GM18519 (cell line): ENCODE results near the gene GYPB.
"Not testable (repeated sequence)": the region's sequence is repeated elsewhere in the genome, so short reads cannot be mapped to it uniquely, and the experiment has no call there.

ENCODE experiments used
- ATAC-seq: cut with Tn5 transposase; IDR thresholded peaks from one replicate; pipeline ENCODE4 v1.9.1; 2021; ENCODE audit warnings: mild to moderate bottlenecking, moderate library complexity; ENCODE audit not compliant: unreplicated experiment, low FRiP score

GYPB gene

GRCh38 chr4:143950967-143951366 lies 68.2 kb downstream of the GYPB start:
- not testable (repeated sequence) for ATAC-seq

GRCh38 chr4:143950185-143950584 lies 69.0 kb downstream of the GYPB start:
- ATAC-seq = not testable (repeated sequence)

DNA sequence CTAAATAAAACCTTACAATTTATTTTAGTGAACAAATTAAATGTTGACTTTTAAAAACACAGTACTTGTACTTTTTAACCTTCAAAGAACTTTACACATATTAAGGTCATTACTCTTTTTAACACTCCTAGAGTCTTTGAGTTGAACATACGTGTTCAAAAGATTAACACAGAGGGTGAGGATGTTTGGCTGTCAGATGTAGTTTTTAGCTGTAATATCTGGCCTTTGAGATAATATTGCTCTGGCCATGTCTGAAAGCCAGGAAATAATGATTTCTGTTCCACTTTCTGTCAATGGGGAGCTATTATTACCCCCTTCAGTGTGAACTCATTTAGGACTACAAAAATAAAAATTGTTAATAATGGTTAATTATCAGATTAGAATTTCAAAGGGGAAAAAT lies 71.7 kb downstream of the GYPB start:
- ATAC-seq = not testable (repeated sequence)
